Spleen (tissue), 11 donors: ENCODE results near the gene GPC3. TPM values are rescaled to one million over a fixed set of nuclear protein-coding genes. Genes with fewer than 3 reads are reported as not detected.

Experiments
- DNase-seq: peaks from one replicate; pipeline ENCODE4 v3.0.0-alpha.2; 2020
- H3K27ac ChIP-seq, 8 donors: fragments of 200-600 bp; sonication (generic) in 7 of 8; 1 replicate in 4 of 8; 2 replicates in 4 of 8; pipeline versions ENCODE4 v1.5.0 to v1.8.0; 2016 to 2021; ENCODE audit warnings: inconsistent platforms in 4 of 8, mild to moderate bottlenecking in 4 of 8, moderate library complexity in 1 of 8
- H3K27me3 ChIP-seq, 7 donors: fragments of 200-600 bp; sonication (generic) in 6 of 7; replicated peaks in 1 of 7; 1 replicate in 4 of 7; 2 replicates in 3 of 7; pipeline versions ENCODE4 v1.5.0 to v1.8.0; 2016 to 2021; ENCODE audit warnings: inconsistent platforms in 3 of 7, mild to moderate bottlenecking in 1 of 7
- H3K36me3 ChIP-seq, 6 donors: fragments of 200-600 bp; sonication (generic) in 5 of 6; 1 replicate in 4 of 6; 2 replicates in 2 of 6; pipeline versions ENCODE4 v1.5.0 to v1.8.0; 2016 to 2021; ENCODE audit warnings: inconsistent platforms in 2 of 6
- H3K4me1 ChIP-seq, 6 donors: fragments of 200-600 bp; sonication (generic) in 5 of 6; 1 replicate in 3 of 6; 2 replicates in 3 of 6; pipeline versions ENCODE4 v1.5.0 to v1.8.0; 2016 to 2021; ENCODE audit warnings: inconsistent platforms in 3 of 6
- H3K4me3 ChIP-seq, 8 donors: fragments of 200-600 bp; sonication (generic) in 7 of 8; 1 replicate in 4 of 8; 2 replicates in 4 of 8; pipeline versions ENCODE4 v1.5.0 to v1.8.0; 2016 to 2021; ENCODE audit warnings: inconsistent platforms in 4 of 8, mild to moderate bottlenecking in 4 of 8, moderate library complexity in 2 of 8
- H3K9me3 ChIP-seq, 8 donors: fragments of 200-600 bp; sonication (generic) in 7 of 8; 1 replicate in 4 of 8; 2 replicates in 4 of 8; pipeline versions ENCODE4 v1.5.0 to v1.8.0; 2016 to 2021; ENCODE audit warnings: inconsistent platforms in 4 of 8
- POLR2A ChIP-seq, 3 donors: fragments of 450-650 bp; IDR thresholded peaks; one replicate each; pipeline ENCODE4 v1.5.1; 2017; ENCODE audit warnings: antibody characterized with exemption in 3 of 3, mild to moderate bottlenecking in 1 of 3
- POLR2AphosphoS5 ChIP-seq, 3 donors: sonication (generic); formaldehyde crosslinking; IDR thresholded peaks; one replicate each; pipeline ENCODE4 v1.5.1; 2017; ENCODE audit warnings: antibody characterized with exemption in 3 of 3
- WGBS, 5 donors: extraction: QIAGEN DNeasy Blood & Tissue Kit in 3 of 5; methylation state at CpG; one replicate each; pipeline versions ENCODE4 v1.1.5 to v1.1.7; 2013 to 2018; 5-methylcytosine and 5-hydroxymethylcytosine counted together
- intact Hi-C: fragments of 100-400 bp; cut with DNase I; formaldehyde crosslinking; loops from one replicate; pipeline ENCODE4 v1.15.0; 2023; ENCODE audit warnings: low total_unique reads
- polyA plus RNA-seq, 3 donors: library from polyadenylated mRNA; stranded (reverse); fragments of 200-250 nt; gene quantifications; one replicate each; pipeline ENCODE4 v1.2.1, GENCODE V29; 2013
- total RNA-seq, 7 donors: library from RNA; depleted of rRNA in 3 of 7; stranded (reverse); fragments of >200 nt in 3 of 7; fragmentation: NEBNext Ultra II Directional in 4 of 7; extraction: Animal tissue kit (Norgen Biotek cat#: 25700) in 4 of 7; gene quantifications; one replicate each; pipeline versions ENCODE4 v1.1.0 to v1.2.1, GENCODE V29; 2016 to 2021
- TF ChIP-seq, protein P1 (sequence below), 11 experiments: fragments of 200-600 bp in 7 of 11; fragments of 450-650 bp in 4 of 11; sonication (generic) in 4 of 11; IDR thresholded peaks in 8 of 11; conservative IDR thresholded peaks in 3 of 11; 1 replicate in 7 of 11; 2 replicates in 4 of 11; pipeline versions ENCODE4 v1.4.0 to v1.8.0; 2016 to 2021; ENCODE audit warnings: antibody characterized with exemption in 11 of 11, inconsistent platforms in 4 of 11, mild to moderate bottlenecking in 1 of 11
- donor health status: healthy with polysubstance abuse.
- donor health status: DM: no; HTN: no; CAD: no; lungs with moderate emphysema.
- donor health status: DM: no; HTN: no; CAD: no.
- donor health status: Bipolar disorder and iron deficiency.
- donor health status: healthy.
- donor health status: DM: no; HTN: no; CAD: no.
- donor health status: DM: yes; HTN: yes; CAD: no.

The GPC3 gene
- total and polyA plus RNA-seq, 10 donors, result 0.41 to 3.3 (median 1.5) TPM

DNA sequence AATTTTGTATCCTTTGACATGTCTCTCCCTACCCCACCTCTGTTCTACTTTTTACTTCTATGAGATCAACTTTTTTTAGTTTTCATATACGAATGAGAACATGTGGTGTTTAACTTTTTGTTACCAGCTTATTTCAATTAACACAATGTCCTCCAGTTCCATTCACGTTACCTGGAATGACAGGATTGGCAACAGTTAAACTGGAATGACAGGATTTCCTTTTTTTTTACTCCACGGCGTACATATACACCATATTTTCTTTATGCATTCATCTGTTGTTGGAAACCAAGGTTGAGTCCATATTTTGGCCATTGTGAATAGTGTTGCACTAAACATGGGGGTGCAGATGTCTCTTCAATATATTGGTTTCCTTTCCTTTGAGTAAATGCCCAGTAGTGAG, 398.3 kb downstream of the GPC3 start:
- H3K27ac ChIP-seq, result no peak overlapping the region
- H3K9me3 ChIP-seq, result no peaks in the 10 kb centered on the region
- TF ChIP-seq POLR2A (IDR thresholded peaks at IDR 0.05) (no peak), POLR2AphosphoS5 (IDR thresholded peaks at IDR 0.05) (no peak)
- TF ChIP-seq, protein P1, sequence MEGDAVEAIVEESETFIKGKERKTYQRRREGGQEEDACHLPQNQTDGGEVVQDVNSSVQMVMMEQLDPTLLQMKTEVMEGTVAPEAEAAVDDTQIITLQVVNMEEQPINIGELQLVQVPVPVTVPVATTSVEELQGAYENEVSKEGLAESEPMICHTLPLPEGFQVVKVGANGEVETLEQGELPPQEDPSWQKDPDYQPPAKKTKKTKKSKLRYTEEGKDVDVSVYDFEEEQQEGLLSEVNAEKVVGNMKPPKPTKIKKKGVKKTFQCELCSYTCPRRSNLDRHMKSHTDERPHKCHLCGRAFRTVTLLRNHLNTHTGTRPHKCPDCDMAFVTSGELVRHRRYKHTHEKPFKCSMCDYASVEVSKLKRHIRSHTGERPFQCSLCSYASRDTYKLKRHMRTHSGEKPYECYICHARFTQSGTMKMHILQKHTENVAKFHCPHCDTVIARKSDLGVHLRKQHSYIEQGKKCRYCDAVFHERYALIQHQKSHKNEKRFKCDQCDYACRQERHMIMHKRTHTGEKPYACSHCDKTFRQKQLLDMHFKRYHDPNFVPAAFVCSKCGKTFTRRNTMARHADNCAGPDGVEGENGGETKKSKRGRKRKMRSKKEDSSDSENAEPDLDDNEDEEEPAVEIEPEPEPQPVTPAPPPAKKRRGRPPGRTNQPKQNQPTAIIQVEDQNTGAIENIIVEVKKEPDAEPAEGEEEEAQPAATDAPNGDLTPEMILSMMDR (IDR thresholded peaks at IDR 0.05 in 8 of 11, conservative IDR thresholded peaks at IDR 0.05 in 3 of 11), result no peak
- intact Hi-C loops, result no loop called here
- no peaks in the 10 kb centered on the region for H3K27me3 ChIP-seq
- no peaks in the 10 kb centered on the region for H3K4me1 ChIP-seq
- DNase-seq, result no peak
- 63 to 90% (median 81%) methylated on average over 4 of the region's 4 CpGs for WGBS, 5 donors
- H3K4me3 ChIP-seq, result no peak overlapping the region
- no peaks in the 10 kb centered on the region for H3K36me3 ChIP-seq

DNA sequence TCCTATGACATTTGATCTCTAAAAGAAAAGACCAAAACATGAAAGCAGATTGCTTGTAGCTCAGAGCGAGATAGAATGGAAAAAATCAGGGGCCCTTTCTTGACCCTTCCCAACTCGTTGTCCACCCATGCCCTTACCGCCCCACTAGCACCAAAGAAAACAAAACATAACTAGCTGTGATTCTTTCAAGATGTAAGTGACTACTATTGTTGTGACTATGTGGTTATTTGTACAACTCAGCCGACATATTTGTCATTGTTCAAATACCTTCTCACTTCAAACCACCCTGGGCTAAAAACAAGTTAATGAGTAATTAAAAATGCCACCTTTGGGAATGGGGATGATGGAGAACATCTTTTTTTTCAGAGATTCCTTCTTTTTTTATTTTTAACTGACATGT, 399.0 kb downstream of the GPC3 start:
- TF ChIP-seq, protein P1 (IDR thresholded peaks at IDR 0.05 in 8 of 11, conservative IDR thresholded peaks at IDR 0.05 in 3 of 11), result no peak
- TF ChIP-seq POLR2A (IDR thresholded peaks at IDR 0.05) (no peak), POLR2AphosphoS5 (IDR thresholded peaks at IDR 0.05) (no peak)
- H3K27me3 ChIP-seq, result no peaks in the 10 kb centered on the region
- 73 to 90% (median 87%) methylated on average over 4 of the region's 4 CpGs for WGBS, 5 donors
- intact Hi-C loops, result no loop called here
- H3K36me3 ChIP-seq, result no peaks in the 10 kb centered on the region
- H3K27ac ChIP-seq, result no peak overlapping the region
- H3K4me1 ChIP-seq, result no peaks in the 10 kb centered on the region
- no peaks in the 10 kb centered on the region for H3K9me3 ChIP-seq
- no peak overlapping the region for H3K4me3 ChIP-seq
- DNase-seq, result no peak

GRCh38 chrX:133583825-133584224, 401.6 kb downstream of the GPC3 start:
- no peaks in the 10 kb centered on the region for H3K36me3 ChIP-seq
- no peaks in the 10 kb centered on the region for H3K9me3 ChIP-seq
- no peak overlapping the region for H3K4me3 ChIP-seq
- TF ChIP-seq, protein P1 (IDR thresholded peaks at IDR 0.05 in 8 of 11, conservative IDR thresholded peaks at IDR 0.05 in 3 of 11), result no peak
- TF ChIP-seq POLR2AphosphoS5 (IDR thresholded peaks at IDR 0.05) (no peak), POLR2A (IDR thresholded peaks at IDR 0.05) (no peak)
- H3K27ac ChIP-seq, result no peak overlapping the region
- 73 to 90% (median 83%) methylated on average over 2 of the region's 2 CpGs for WGBS, 5 donors
- DNase-seq, result no peak
- H3K27me3 ChIP-seq, result no peaks in the 10 kb centered on the region
- intact Hi-C loops, result no loop called here
- no peaks in the 10 kb centered on the region for H3K4me1 ChIP-seq

GRCh38 chrX:133580625-133581024, 404.8 kb downstream of the GPC3 start:
- H3K27ac ChIP-seq, result no peak overlapping the region
- no peaks in the 10 kb centered on the region for H3K27me3 ChIP-seq
- H3K36me3 ChIP-seq, result no peaks in the 10 kb centered on the region
- TF ChIP-seq POLR2A (IDR thresholded peaks at IDR 0.05), result no peak
- TF ChIP-seq, protein P1 (IDR thresholded peaks at IDR 0.05 in 8 of 11, conservative IDR thresholded peaks at IDR 0.05 in 3 of 11), result no peak
- TF ChIP-seq POLR2AphosphoS5 (IDR thresholded peaks at IDR 0.05), result no peak
- 43 to 92% (median 70%) methylated on average over 3 of the region's 3 CpGs for WGBS, 5 donors
- H3K4me3 ChIP-seq, result no peak overlapping the region
- no peaks in the 10 kb centered on the region for H3K9me3 ChIP-seq
- no peak for DNase-seq
- no peaks in the 10 kb centered on the region for H3K4me1 ChIP-seq
- intact Hi-C loops, result no loop called here
